T-helper 22 cell (primary cell): Measurements from ENCODE around the gene C9orf85.
"Not testable (repeated sequence)": the region's sequence is repeated elsewhere in the genome, so short reads cannot be mapped to it uniquely, and the experiment has no call there.

ENCODE experiments used
- DNase-seq: peaks from one replicate; pipeline ENCODE4 v3.0.0-alpha.2; 2020; ENCODE audit warnings: low read depth

Gene C9orf85

GRCh38 chr9:72007726-72008125, 96.3 kb downstream of the C9orf85 start:
- not testable (repeated sequence) for DNase-seq

GRCh38 chr9:72012646-72013045, 101.2 kb downstream of the C9orf85 start:
- DNase-seq: no peak

GRCh38 chr9:72013292-72013760, 101.9 kb downstream of the C9orf85 start:
- DNase-seq: no peak

GRCh38 chr9:72022841-72023240, 111.4 kb downstream of the C9orf85 start:
- DNase-seq: no peak
